Activated CD8-positive, alpha-beta T cell treated with anti-CD3 and anti-CD28 coated beads, Interleukin-2, amount 10 ng/mL, durations not matched to agents 7 days and 5 days (primary cell): ENCODE results near the gene RHOBTB1. TPM values are rescaled to one million over a fixed set of nuclear protein-coding genes. Genes with fewer than 3 reads are reported as not detected.
"Not testable (repeated sequence)": the region's sequence is repeated elsewhere in the genome, so short reads cannot be mapped to it uniquely, and the experiment has no call there.

ENCODE experiments used
- ATAC-seq: fragments of 150-1000 bp; cut with Tn5 transposase; one replicate; pipeline ENCODE4 v1.10.0; 2021; ENCODE audit warnings: moderate library complexity
- CTCF ChIA-PET: fragments of 350-600 bp; sonication (Branson Sonifier 250); formaldehyde crosslinking; loops from one replicate; lab custom pipeline; 2021; ENCODE audit warnings: antibody characterized with exemption; lab: Charles Lee
- POLR2A ChIA-PET: fragments of 350-600 bp; sonication (Branson Sonifier 250); formaldehyde crosslinking; loops from one replicate; lab custom pipeline; 2021; ENCODE audit warnings: antibody characterized with exemption; lab: Charles Lee
- DNase-seq: peaks from one replicate; pipeline ENCODE4 v3.0.0-alpha.2; 2020
- H3K27ac Mint-ChIP-seq: one replicate; pipeline ENCODE4 v1.8.0; 2021; ENCODE audit warnings: mild to moderate bottlenecking, mixed read lengths
- H3K27me3 Mint-ChIP-seq: one replicate; pipeline ENCODE4 v1.8.0; 2021; ENCODE audit warnings: low read depth, mixed read lengths
- H3K36me3 Mint-ChIP-seq: one replicate; pipeline ENCODE4 v1.8.0; 2021; ENCODE audit warnings: low read depth, mixed read lengths
- H3K4me1 Mint-ChIP-seq: one replicate; pipeline ENCODE4 v1.8.0; 2021; ENCODE audit warnings: low read depth, mixed read lengths
- H3K4me3 Mint-ChIP-seq: one replicate; pipeline ENCODE4 v1.8.0; 2021; ENCODE audit warnings: mild to moderate bottlenecking, mixed read lengths
- H3K9me3 Mint-ChIP-seq: one replicate; pipeline ENCODE4 v1.8.0; 2022; ENCODE audit warnings: mixed read lengths; ENCODE audit not compliant: insufficient read depth
- total RNA-seq, 2 experiments: library from RNA; stranded (reverse); gene quantifications; one replicate each; pipeline ENCODE4 v1.2.3, GENCODE V29; 2021

RHOBTB1 gene
- total RNA-seq, 2 experiments from 2014 or later, result 0.05 TPM; not detected in 1

DNA sequence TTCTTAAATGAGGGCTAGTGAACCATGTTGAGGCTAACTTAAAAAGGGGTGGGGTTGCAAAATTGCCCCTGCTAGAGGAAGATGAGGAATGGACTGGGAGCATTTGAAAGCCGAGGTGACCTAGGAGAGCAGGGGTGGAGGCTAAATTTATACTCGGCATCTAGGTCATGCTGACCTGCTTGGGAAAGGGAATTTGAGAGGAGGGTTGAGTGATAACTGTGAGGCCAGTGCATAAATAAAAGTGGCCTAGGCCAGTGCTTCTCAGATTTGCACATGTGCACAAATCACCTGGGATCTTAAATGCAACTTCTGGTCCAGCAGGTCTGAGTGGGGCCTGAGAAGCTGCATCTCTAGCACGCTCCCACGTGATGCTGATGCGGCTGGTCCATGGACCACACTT, 95.3 kb downstream of the RHOBTB1 start:
- no peaks in the 10 kb centered on the region for H3K9me3 Mint-ChIP-seq
- ATAC-seq, result no peak
- H3K27me3 Mint-ChIP-seq, result no peaks in the 10 kb centered on the region
- H3K4me3 Mint-ChIP-seq, result no peak overlapping the region
- no peaks in the 10 kb centered on the region for H3K4me1 Mint-ChIP-seq
- DNase-seq, result no peak
- no peak overlapping the region for H3K27ac Mint-ChIP-seq
- H3K36me3 Mint-ChIP-seq, result no peaks in the 10 kb centered on the region
- CTCF ChIA-PET, result no interaction called here
- POLR2A ChIA-PET, result no interaction called here

DNA sequence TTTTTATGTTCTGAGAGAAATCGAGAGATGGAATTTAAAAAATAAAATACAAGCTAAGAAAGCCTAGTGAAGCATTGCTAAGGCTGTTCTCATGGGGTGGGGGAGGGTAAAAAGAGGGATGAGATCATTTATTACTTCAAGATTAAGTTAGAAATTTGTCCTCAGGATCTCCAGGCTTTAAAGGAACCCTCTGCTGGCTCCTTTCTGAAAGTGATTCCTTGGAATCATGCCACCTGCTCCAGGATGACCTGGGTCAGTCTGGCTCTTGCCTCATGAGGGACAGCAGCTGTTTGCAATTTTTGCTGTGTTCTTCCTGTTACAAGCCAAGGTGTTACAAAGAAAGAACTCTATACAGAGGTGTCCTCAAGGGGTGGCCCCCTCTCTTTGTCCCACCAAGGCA, 95.9 kb downstream of the RHOBTB1 start:
- POLR2A ChIA-PET, result no interaction called here
- Mint-ChIP-seq H3K4me1 (no peaks in the 10 kb centered on the region), H3K9me3 (no peaks in the 10 kb centered on the region), H3K27me3 (no peaks in the 10 kb centered on the region), H3K4me3 (no peak overlapping the region), H3K27ac (no peak overlapping the region), H3K36me3 (no peaks in the 10 kb centered on the region)
- CTCF ChIA-PET, result no interaction called here
- DNase-seq, result no peak
- no peak for ATAC-seq

DNA sequence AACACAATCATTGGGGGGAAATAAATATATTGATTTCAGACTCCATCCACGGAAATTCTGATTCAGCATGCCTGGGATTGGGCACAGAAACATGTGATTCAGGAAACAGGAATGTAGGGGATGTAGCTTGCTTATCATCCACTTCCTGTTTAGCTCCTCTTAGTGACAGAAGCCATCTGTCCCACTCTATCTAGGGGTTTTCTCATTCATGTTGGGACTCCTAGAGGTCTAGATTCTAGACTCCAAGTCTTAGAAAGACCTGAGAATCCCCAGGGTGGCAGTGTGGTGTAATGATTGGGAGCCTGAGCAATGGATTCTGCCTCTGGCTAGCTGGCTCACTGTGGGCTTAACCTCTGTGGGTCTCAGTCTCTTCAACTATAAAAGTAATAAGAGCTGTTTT, 97.8 kb downstream of the RHOBTB1 start:
- ChIA-PET POLR2A (no interaction called here), CTCF (no interaction called here)
- H3K4me3 Mint-ChIP-seq, result no peak overlapping the region
- no peaks in the 10 kb centered on the region for H3K27me3 Mint-ChIP-seq
- no peaks in the 10 kb centered on the region for H3K36me3 Mint-ChIP-seq
- DNase-seq (no peak), ATAC-seq (no peak)
- no peak overlapping the region for H3K27ac Mint-ChIP-seq
- no peaks in the 10 kb centered on the region for H3K9me3 Mint-ChIP-seq
- no peaks in the 10 kb centered on the region for H3K4me1 Mint-ChIP-seq

DNA sequence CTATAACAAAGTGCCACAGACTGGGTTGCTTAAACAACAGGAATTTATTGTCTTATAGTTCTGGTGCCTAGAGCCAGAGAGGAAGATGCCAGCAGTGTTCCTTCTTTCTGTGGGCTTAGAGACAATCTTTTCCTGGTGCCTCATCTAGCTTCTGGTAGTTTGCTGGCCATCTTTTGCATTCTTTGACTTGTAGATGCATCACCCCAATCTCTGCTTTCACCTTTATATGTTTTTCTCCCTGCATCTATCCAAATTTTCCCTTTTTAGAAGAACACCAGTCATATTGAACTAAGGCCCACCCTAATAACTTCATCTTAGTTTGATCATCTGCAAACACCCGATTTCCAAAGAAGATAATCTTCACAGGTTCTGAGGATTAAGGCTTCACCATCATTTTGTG, 98.9 kb downstream of the RHOBTB1 start:
- DNase-seq (no peak), ATAC-seq (no peak)
- ChIA-PET POLR2A (no interaction called here), CTCF (no interaction called here)
- no peak overlapping the region for H3K4me3 Mint-ChIP-seq
- H3K27ac Mint-ChIP-seq, result no peak overlapping the region
- no peaks in the 10 kb centered on the region for H3K9me3 Mint-ChIP-seq
- no peaks in the 10 kb centered on the region for H3K4me1 Mint-ChIP-seq
- H3K36me3 Mint-ChIP-seq, result no peaks in the 10 kb centered on the region
- no peaks in the 10 kb centered on the region for H3K27me3 Mint-ChIP-seq

DNA sequence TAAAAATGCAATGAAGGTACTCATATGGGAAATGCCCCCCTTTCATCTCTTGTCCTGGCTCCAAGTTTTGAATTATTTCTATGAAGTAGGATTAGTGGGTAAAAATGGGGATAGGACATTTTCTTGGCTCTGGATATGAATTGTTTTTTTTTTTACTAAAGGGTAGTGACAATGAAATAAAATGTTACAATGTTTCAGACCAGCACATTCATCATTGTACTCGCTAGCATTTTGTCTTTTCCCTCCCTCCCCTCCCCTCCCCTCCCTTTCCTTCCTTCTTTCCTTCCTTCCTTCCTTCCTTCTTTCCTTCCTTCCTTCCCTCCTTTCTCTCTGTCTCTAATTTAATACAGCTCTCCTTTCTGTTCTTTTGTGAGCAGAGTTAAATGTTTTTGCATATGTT, 101.3 kb downstream of the RHOBTB1 start:
- ChIA-PET CTCF (no interaction called here), POLR2A (no interaction called here)
- ATAC-seq (no peak), DNase-seq (no peak)
- Mint-ChIP-seq H3K27ac (no peak overlapping the region), H3K27me3 (no peaks in the 10 kb centered on the region), H3K4me1 (no peaks in the 10 kb centered on the region), H3K9me3 (no peaks in the 10 kb centered on the region), H3K36me3 (no peaks in the 10 kb centered on the region), H3K4me3 (no peak overlapping the region)

DNA sequence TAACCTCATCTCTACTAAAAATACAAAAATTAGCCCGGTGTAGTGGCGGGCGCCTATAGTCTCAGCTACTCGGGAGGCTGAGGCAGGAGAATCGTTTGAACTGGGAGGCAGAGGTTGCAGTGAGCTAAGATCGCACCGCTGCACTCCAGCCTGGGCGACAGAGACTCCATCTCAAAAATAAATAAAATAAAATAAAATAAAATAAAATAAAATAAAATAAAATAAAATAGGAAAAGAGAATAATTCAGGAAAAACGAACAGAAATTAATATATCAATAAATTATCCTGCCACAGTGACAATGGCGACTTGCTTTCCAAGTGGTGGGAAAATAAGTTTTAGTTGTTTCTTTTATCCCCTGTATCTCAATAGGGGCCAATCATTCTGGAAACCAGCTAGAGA, 102.8 kb downstream of the RHOBTB1 start:
- DNase-seq, POLR2A ChIA-PET, H3K27ac Mint-ChIP-seq, H3K36me3 Mint-ChIP-seq, H3K4me3 Mint-ChIP-seq, H3K27me3 Mint-ChIP-seq, ATAC-seq, H3K4me1 Mint-ChIP-seq, CTCF ChIA-PET, H3K9me3 Mint-ChIP-seq: not testable (repeated sequence)

DNA sequence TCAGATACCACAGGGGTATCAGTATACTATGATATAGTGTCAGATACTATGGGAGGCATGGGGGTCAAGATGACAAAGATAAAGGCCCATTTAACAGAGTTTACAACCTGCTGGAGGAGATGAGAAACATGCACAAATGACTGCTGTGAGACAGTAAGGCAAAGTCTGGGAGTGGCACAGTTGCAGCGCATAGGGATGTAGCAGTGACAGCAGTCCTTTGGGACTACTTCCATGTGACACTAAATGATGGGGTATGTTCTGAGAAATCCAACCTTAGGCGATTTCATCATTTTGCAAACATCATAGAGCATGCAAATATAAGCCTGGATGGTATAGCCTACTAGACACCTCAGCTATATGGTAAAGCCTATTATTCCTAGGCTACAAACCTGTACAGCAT, 108.9 kb downstream of the RHOBTB1 start:
- DNase-seq (no peak), ATAC-seq (no peak)
- no peaks in the 10 kb centered on the region for H3K9me3 Mint-ChIP-seq
- ChIA-PET POLR2A (no interaction called here), CTCF (interaction anchor here (2.4 kb wide), 1 partner anchor 15 kb away, joined by 8 read pairs; no protein-coding TSS in a partner anchor)
- no peak overlapping the region for H3K27ac Mint-ChIP-seq
- no peaks in the 10 kb centered on the region for H3K36me3 Mint-ChIP-seq
- H3K27me3 Mint-ChIP-seq, result peaks cover 2% of the 10 kb centered on the region
- H3K4me3 Mint-ChIP-seq, result no peak overlapping the region
- no peaks in the 10 kb centered on the region for H3K4me1 Mint-ChIP-seq

DNA sequence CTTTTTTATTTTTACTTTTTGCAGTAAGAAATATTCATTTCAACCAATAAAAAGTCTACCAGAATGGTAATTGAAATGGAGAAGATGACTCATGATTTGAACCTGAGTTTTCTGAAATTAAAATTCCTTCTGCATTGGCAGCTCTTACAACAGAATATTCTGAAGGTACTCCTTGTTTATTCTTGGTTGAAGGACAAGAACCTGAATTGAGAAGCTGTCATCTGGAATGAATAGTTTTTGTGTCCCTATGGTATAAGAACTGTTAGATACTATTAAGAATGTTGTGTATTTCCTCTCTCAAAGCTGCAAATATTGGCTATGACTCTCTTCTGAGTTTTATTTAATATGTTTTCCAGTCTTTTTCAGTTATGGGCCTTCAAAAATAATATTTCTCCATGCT, 109.6 kb downstream of the RHOBTB1 start:
- ATAC-seq, result no peak
- Mint-ChIP-seq H3K27ac (no peak overlapping the region), H3K4me3 (no peak overlapping the region), H3K9me3 (no peaks in the 10 kb centered on the region), H3K4me1 (no peaks in the 10 kb centered on the region), H3K36me3 (no peaks in the 10 kb centered on the region), H3K27me3 (peaks cover 2% of the 10 kb centered on the region)
- ChIA-PET CTCF (interaction anchor here (2.4 kb wide), 1 partner anchor 14 kb away, joined by 8 read pairs; no protein-coding TSS in a partner anchor), POLR2A (no interaction called here)
- DNase-seq, result no peak

DNA sequence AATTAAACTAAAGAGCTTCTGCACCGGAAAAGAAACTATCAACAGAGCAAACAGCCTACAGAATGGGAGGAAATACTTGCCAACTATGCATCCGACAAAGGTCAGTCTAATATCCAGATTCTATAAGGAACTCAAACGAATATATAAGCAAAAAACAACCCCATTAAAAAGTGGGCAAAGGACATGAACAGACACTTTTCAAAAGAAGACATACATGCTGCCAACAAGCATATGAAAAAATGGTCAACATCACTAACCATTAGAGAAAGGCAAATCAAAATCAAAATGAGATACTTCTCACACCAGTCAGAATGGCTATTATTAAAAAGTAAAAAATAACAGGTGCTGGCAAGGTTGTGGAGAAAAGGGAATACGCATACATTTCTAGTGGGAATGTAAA, 111.8 kb downstream of the RHOBTB1 start:
- CTCF ChIA-PET, result not testable (repeated sequence)

DNA sequence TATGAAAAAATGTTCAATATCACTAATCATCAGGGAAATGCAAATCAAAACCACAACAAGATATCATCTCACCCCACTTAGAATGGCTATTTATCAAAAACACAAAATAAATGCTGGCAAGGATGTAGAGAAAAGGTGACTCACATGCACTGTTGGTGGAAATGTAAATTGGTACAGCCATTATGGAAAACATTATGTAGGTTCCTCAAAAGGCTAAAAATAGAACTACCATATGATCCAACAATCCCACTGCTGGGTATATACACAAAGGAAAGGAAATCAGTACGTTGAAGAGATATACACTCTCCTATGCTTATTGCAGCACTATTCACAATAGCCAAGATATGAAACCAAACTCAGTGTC, 115.5 kb downstream of the RHOBTB1 start:
- H3K27me3 Mint-ChIP-seq, result peaks cover 7% of the 10 kb centered on the region
- ChIA-PET POLR2A (no interaction called here), CTCF (no interaction called here)
- H3K27ac Mint-ChIP-seq, result no peak overlapping the region
- no peaks in the 10 kb centered on the region for H3K36me3 Mint-ChIP-seq
- peaks cover 10% of the 10 kb centered on the region for H3K4me1 Mint-ChIP-seq
- no peak overlapping the region for H3K4me3 Mint-ChIP-seq
- DNase-seq (no peak), ATAC-seq (no peak)
- H3K9me3 Mint-ChIP-seq, result no peaks in the 10 kb centered on the region

More for the DNA sequence above, 111.8 kb downstream of the RHOBTB1 start:
- H3K27me3 Mint-ChIP-seq, H3K9me3 Mint-ChIP-seq, POLR2A ChIA-PET, H3K27ac Mint-ChIP-seq, H3K36me3 Mint-ChIP-seq, ATAC-seq, H3K4me3 Mint-ChIP-seq, DNase-seq: not testable (repeated sequence)
- H3K4me1 Mint-ChIP-seq, result peaks cover 10% of the 10 kb centered on the region

DNA sequence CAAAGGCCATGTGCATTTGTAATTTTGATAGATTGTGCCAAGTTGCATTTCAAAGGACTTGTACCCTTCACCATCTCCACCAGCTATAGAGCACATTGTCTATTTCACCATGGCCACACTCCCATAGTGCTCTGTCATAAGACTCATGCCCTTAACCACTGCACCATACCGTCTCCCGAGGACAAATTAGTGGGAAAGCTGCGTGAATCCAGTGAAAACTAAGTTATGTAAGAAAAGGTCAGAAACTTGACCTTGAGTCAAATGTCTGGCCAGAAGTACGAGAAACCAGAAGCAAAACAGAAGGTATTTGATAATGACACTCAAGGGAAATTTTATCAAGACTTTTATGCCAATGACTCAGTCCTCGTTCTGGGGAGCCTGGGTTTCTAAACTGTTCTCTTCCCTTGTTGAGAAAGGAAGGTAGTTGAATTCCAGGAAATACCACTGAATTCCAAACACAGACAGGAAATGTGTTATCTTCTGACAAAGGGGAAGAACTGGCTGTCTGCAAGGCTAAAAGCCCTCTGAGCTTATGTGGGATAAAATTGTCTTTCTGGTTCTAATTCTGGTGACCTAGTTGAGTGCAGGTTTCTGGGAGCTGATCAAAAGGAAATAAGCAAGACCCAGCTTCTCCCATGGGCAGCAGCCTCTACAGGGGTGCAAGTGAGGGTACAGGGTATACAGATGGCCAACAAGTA, 116.0 kb downstream of the RHOBTB1 start:
- Mint-ChIP-seq H3K27ac (no peak overlapping the region), H3K9me3 (no peaks in the 10 kb centered on the region), H3K27me3 (peaks cover 7% of the 10 kb centered on the region), H3K4me3 (no peak overlapping the region), H3K36me3 (no peaks in the 10 kb centered on the region), H3K4me1 (peaks cover 10% of the 10 kb centered on the region)
- ATAC-seq, result no peak
- ChIA-PET CTCF (no interaction called here), POLR2A (no interaction called here)
- DNase-seq, result no peak

DNA sequence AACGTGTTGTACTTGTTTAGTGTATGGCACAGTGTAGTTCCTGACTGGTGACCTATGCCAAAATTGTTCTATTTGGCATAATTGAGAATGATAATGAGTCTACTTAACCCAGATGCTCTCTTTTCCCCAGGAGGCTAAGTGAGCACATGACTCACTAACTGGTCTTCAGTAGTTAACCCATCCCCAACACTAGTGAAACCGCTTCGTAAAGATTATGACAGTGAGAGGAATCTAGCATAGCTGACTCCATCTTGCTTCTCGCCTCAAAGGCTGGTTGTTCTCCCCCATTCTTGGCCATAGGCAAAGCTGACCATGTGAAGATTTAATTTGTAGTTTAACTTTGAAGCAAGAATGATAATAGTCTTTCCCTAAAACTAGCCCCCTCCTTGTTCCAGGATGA, 118.5 kb downstream of the RHOBTB1 start:
- no peaks in the 10 kb centered on the region for H3K36me3 Mint-ChIP-seq
- POLR2A ChIA-PET, result no interaction called here
- DNase-seq (no peak), ATAC-seq (no peak)
- H3K4me1 Mint-ChIP-seq, result peaks cover 13% of the 10 kb centered on the region
- peaks cover 10% of the 10 kb centered on the region for H3K27me3 Mint-ChIP-seq
- H3K4me3 Mint-ChIP-seq, result no peak overlapping the region
- no peaks in the 10 kb centered on the region for H3K9me3 Mint-ChIP-seq
- no peak overlapping the region for H3K27ac Mint-ChIP-seq
- CTCF ChIA-PET, result interaction anchor here (0.7 to 1.1 kb wide), 2 partner anchors 152 to 248 kb away, joined by 3 read pairs; no protein-coding TSS in a partner anchor

DNA sequence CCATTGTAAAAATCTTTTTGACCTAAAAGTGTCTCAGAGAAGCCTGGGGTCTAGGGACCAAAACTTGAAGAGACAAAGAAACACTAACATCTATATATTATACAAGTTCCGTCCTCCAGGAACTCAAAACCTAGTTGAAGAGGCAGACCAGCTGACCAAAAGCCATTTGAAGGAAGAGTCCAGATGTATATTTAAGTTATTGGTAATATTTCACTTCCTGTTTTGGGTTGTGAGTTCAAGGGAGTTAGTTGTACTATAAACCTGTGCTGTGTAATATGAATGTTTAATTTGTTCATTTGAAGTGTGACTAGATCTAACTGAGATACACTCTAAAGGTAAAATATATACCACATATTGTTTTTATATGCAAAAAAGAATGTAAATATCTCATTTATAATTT, 120.7 kb downstream of the RHOBTB1 start:
- H3K27ac Mint-ChIP-seq, result no peak overlapping the region
- peaks cover 10% of the 10 kb centered on the region for H3K27me3 Mint-ChIP-seq
- no peaks in the 10 kb centered on the region for H3K36me3 Mint-ChIP-seq
- POLR2A ChIA-PET, result no interaction called here
- H3K4me3 Mint-ChIP-seq, result no peak overlapping the region
- peaks cover 15% of the 10 kb centered on the region for H3K4me1 Mint-ChIP-seq
- CTCF ChIA-PET, result no interaction called here
- DNase-seq (no peak), ATAC-seq (no peak)
- H3K9me3 Mint-ChIP-seq, result no peaks in the 10 kb centered on the region
